ENCODE measurements around the gene CD177. TPM values are rescaled to one million over a fixed set of nuclear protein-coding genes. Genes with fewer than 3 reads are reported as not detected.
"Not testable (repeated sequence)": the region's sequence is repeated elsewhere in the genome, so short reads cannot be mapped to it uniquely, and the experiment has no call there.

Gene CD177
- total RNA-seq, 1 donor from 2014 or later, result not detected

DNA sequence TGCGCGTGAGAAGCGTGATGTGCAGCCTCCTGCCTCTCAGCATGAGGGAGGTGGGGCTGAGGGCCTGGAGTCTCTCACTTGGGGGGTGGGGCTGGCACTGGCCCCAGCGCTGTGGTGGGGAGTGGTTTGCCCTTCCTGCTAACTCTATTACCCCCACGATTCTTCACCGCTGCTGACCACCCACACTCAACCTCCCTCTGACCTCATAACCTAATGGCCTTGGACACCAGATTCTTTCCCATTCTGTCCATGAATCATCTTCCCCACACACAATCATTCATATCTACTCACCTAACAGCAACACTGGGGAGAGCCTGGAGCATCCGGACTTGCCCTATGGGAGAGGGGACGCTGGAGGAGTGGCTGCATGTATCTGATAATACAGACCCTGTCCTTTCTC is 8.7 kb downstream of the CD177 start:
- Histone ChIP-seq H3K9me3 (ENCODE audit: low read depth) (no peaks in the 10 kb centered on the region), H4K20me1 (ENCODE audit: low read depth) (no peaks in the 10 kb centered on the region), H3F3A (ENCODE audit: low read depth) (no peaks in the 10 kb centered on the region), H2AFZ (replicated peaks) (no peak overlapping the region), H3K4me2 (no peak overlapping the region), H3K27ac (no peak overlapping the region), H3K27me3 (no peaks in the 10 kb centered on the region), H3K79me2 (ENCODE audit: low read depth) (no peaks in the 10 kb centered on the region), H3K36me3 (no peaks in the 10 kb centered on the region), H3K9ac (no peak overlapping the region), H3K4me3 (no peak overlapping the region), H3K4me1 (no peaks in the 10 kb centered on the region)
- H3K4me3 Mint-ChIP-seq, result no peak overlapping the region
- no peaks in the 10 kb centered on the region for H3K4me1 Mint-ChIP-seq
- no peak for TF ChIP-seq EZH2 (IDR thresholded peaks at IDR 0.05)
- no peak for TF ChIP-seq EZH2phosphoT487 (IDR thresholded peaks at IDR 0.05)
- TF ChIP-seq, protein P1, sequence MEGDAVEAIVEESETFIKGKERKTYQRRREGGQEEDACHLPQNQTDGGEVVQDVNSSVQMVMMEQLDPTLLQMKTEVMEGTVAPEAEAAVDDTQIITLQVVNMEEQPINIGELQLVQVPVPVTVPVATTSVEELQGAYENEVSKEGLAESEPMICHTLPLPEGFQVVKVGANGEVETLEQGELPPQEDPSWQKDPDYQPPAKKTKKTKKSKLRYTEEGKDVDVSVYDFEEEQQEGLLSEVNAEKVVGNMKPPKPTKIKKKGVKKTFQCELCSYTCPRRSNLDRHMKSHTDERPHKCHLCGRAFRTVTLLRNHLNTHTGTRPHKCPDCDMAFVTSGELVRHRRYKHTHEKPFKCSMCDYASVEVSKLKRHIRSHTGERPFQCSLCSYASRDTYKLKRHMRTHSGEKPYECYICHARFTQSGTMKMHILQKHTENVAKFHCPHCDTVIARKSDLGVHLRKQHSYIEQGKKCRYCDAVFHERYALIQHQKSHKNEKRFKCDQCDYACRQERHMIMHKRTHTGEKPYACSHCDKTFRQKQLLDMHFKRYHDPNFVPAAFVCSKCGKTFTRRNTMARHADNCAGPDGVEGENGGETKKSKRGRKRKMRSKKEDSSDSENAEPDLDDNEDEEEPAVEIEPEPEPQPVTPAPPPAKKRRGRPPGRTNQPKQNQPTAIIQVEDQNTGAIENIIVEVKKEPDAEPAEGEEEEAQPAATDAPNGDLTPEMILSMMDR (IDR thresholded peaks at IDR 0.05), result no peak
- DNase-seq (ENCODE audit: low spot score), result no peak
- H3K9me3 Mint-ChIP-seq, result peaks cover 5% of the 10 kb centered on the region
- no peak overlapping the region for H3K27ac Mint-ChIP-seq
- peaks cover 4% of the 10 kb centered on the region for H3K27me3 Mint-ChIP-seq (ENCODE audit: insufficient read depth, low read depth)
- no peaks in the 10 kb centered on the region for H3K36me3 Mint-ChIP-seq

DNA sequence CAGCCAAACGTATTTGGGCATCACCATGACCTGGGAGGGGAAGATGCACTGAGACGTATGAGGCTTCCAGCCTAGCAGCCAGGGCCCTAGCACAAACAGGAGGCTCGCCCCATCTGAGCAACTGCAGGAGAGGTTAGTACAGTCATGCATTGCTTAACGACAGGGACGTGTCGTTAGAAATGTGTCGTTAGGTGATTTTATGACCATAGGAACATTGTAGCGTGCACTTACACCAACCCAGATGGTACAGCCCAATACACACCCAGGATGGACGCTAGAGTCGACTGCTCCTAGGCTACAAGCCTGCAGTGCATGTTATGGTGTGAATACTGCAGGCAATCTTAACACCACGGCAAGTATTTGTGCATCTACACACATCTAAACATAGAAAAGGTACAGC is 9.3 kb downstream of the CD177 start:
- H3K4me3 ChIP-seq, result no peak overlapping the region
- Mint-ChIP-seq H3K4me3 (no peak overlapping the region), H3K27ac (no peak overlapping the region), H3K4me1 (no peaks in the 10 kb centered on the region), H3K36me3 (no peaks in the 10 kb centered on the region), H3K9me3 (peaks cover 5% of the 10 kb centered on the region), H3K27me3 (ENCODE audit: insufficient read depth, low read depth) (peaks cover 4% of the 10 kb centered on the region)
- no peaks in the 10 kb centered on the region for H4K20me1 ChIP-seq (ENCODE audit: low read depth)
- no peak overlapping the region for H3K27ac ChIP-seq
- no peak overlapping the region for H2AFZ ChIP-seq (replicated peaks)
- H3K4me1 ChIP-seq, result no peaks in the 10 kb centered on the region
- H3K9me3 ChIP-seq (ENCODE audit: low read depth), result no peaks in the 10 kb centered on the region
- H3K27me3 ChIP-seq, result no peaks in the 10 kb centered on the region
- H3F3A ChIP-seq (ENCODE audit: low read depth), result no peaks in the 10 kb centered on the region
- TF ChIP-seq, protein P1 (IDR thresholded peaks at IDR 0.05), result no peak
- no peak for TF ChIP-seq EZH2phosphoT487 (IDR thresholded peaks at IDR 0.05)
- no peak for TF ChIP-seq EZH2 (IDR thresholded peaks at IDR 0.05)
- H3K9ac ChIP-seq, result no peak overlapping the region
- no peaks in the 10 kb centered on the region for H3K79me2 ChIP-seq (ENCODE audit: low read depth)
- no peak for DNase-seq (ENCODE audit: low spot score)
- no peak overlapping the region for H3K4me2 ChIP-seq
- no peaks in the 10 kb centered on the region for H3K36me3 ChIP-seq

DNA sequence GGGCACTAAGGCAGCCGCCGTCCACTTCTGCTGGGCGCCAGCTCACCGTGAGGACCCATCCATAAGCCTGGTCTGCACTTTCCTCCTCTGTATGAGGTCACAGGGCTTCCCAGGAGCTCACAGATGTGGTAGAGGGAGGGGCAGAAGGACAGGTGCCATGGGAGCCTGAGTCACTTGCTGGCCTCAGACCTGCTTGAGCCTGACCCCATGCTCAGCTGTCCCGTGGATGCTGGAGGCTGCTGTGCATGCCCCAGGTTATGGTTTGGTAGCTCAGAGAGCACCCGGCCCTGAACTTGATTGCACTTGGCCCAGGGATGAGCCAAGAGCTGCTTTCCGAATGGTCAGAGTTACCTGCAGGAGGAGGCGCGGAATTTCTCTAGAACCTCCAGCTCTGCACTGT is 12.2 kb downstream of the CD177 start:
- H3K9me3 ChIP-seq (ENCODE audit: low read depth); H3K79me2 ChIP-seq (ENCODE audit: low read depth); H3K9ac ChIP-seq; H4K20me1 ChIP-seq (ENCODE audit: low read depth); H2AFZ ChIP-seq (replicated peaks); H3K36me3 Mint-ChIP-seq; H3K9me3 Mint-ChIP-seq; H3K4me3 Mint-ChIP-seq; H3K27me3 Mint-ChIP-seq (ENCODE audit: insufficient read depth, low read depth); H3K4me1 Mint-ChIP-seq; H3K27ac ChIP-seq; DNase-seq (ENCODE audit: low spot score); H3K4me2 ChIP-seq; H3K4me3 ChIP-seq; H3K4me1 ChIP-seq; H3K27me3 ChIP-seq; H3F3A ChIP-seq (ENCODE audit: low read depth); H3K36me3 ChIP-seq; H3K27ac Mint-ChIP-seq: not testable (repeated sequence)

DNA sequence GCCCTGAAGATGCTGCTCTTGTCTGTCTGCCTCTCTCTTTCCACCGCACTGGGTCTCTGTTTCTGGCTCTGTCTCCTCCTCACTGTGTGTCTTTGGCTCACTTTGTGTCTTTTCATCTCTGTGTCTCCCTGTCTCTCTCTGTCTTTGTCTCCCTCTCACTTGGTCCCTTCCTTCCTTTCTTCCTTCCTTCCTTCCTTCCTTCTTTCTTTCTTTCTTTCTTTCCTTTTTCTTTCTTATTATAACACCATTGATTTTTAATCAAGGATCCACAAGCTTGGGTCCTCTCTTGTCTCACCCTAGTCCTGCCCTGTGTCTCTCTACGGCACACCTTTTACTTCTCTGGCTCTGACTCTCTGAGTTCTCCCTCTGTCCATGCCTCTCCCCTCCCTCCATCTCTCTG is 14.3 kb downstream of the CD177 start:
- Histone ChIP-seq H3K9me3 (ENCODE audit: low read depth) (no peaks in the 10 kb centered on the region), H3K4me3 (no peak overlapping the region), H3K27me3 (no peaks in the 10 kb centered on the region), H3K36me3 (no peaks in the 10 kb centered on the region), H3K79me2 (ENCODE audit: low read depth) (no peaks in the 10 kb centered on the region), H3F3A (ENCODE audit: low read depth) (no peaks in the 10 kb centered on the region), H3K4me1 (no peaks in the 10 kb centered on the region), H3K9ac (no peak overlapping the region), H2AFZ (replicated peaks) (no peak overlapping the region), H3K4me2 (no peak overlapping the region), H3K27ac (no peak overlapping the region), H4K20me1 (ENCODE audit: low read depth) (no peaks in the 10 kb centered on the region)
- Mint-ChIP-seq H3K27me3 (ENCODE audit: insufficient read depth, low read depth) (no peaks in the 10 kb centered on the region), H3K36me3 (no peaks in the 10 kb centered on the region), H3K9me3 (peaks cover 4% of the 10 kb centered on the region), H3K4me3 (no peak overlapping the region), H3K27ac (no peak overlapping the region), H3K4me1 (no peaks in the 10 kb centered on the region)
- no peak for DNase-seq (ENCODE audit: low spot score)
- no peak for TF ChIP-seq EZH2phosphoT487 (IDR thresholded peaks at IDR 0.05)
- TF ChIP-seq, protein P1 (IDR thresholded peaks at IDR 0.05), result no peak
- no peak for TF ChIP-seq EZH2 (IDR thresholded peaks at IDR 0.05)

DNA sequence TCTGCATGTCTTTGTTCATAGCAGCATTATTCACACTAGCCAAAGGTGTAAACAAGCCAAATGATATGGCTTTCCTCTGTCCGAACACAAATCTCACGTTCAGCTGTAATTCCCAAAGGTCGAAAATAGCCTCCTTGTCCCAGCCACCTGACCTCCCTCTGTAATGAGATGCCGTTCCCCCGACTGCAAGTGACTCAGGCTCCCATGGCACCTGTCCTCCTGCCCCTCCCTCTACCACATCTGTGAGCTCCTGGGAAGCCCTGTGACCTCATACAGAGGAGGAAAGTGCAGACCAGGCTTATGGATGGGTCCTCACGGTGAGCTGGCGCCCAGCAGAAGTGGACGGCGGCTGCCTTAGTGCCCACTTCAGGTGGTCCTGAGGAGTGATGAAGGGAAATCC is 15.4 kb downstream of the CD177 start:
- H3K79me2 ChIP-seq (ENCODE audit: low read depth), result not testable (repeated sequence)

More for the DNA sequence above, 15.4 kb downstream of the CD177 start:
- not testable (repeated sequence) for H3K4me1 Mint-ChIP-seq; H4K20me1 ChIP-seq (ENCODE audit: low read depth); H3K9me3 Mint-ChIP-seq; H3K4me1 ChIP-seq; H3K9me3 ChIP-seq (ENCODE audit: low read depth); H3F3A ChIP-seq (ENCODE audit: low read depth); DNase-seq (ENCODE audit: low spot score); H3K27me3 ChIP-seq; H3K27ac ChIP-seq; H3K36me3 Mint-ChIP-seq; H3K9ac ChIP-seq; H3K27ac Mint-ChIP-seq; H3K4me2 ChIP-seq; H3K27me3 Mint-ChIP-seq (ENCODE audit: insufficient read depth, low read depth); H2AFZ ChIP-seq (replicated peaks); H3K36me3 ChIP-seq; H3K4me3 Mint-ChIP-seq; H3K4me3 ChIP-seq

Measured in neural progenitor cell (in vitro differentiated cells).